Measurements from ENCODE around the gene SFT2D1.

Gene SFT2D1

GRCh38 chr6:166308769-166309589 is 33.4 kb downstream of the SFT2D1 start:
- in situ Hi-C loops (cut with MboI; ENCODE audit: low sequenced_read_pairs): no loop called here

- in situ Hi-C loops (cut with MboI; ENCODE audit: low sequenced_read_pairs): no loop called here
These were observed 34.1 kb downstream of the SFT2D1 start, which contains the start of gene PRR18 for GRCh38 chr6:166308033-166308768. TSS of gene PRR18 (minus strand) at chr6:166308392. CDS start at chr6:166308142, 250 bp downstream.

- in situ Hi-C loops (cut with MboI; ENCODE audit: low sequenced_read_pairs): no loop called here
These were observed 35.0 kb downstream of the SFT2D1 start for GRCh38 chr6:166307082-166308032.

GRCh38 chr6:166306378-166307081 is 35.8 kb downstream of the SFT2D1 start:
- in situ Hi-C loops (cut with MboI; ENCODE audit: low sequenced_read_pairs): no loop called here

GRCh38 chr6:166305562-166306117 is 36.7 kb downstream of the SFT2D1 start:
- in situ Hi-C loops (cut with MboI; ENCODE audit: low sequenced_read_pairs): no loop called here

GRCh38 chr6:166304106-166304505 is 38.2 kb downstream of the SFT2D1 start:
- in situ Hi-C loops (cut with MboI; ENCODE audit: low sequenced_read_pairs): no loop called here

- in situ Hi-C loops (cut with MboI; ENCODE audit: low sequenced_read_pairs): no loop called here
These were observed 40.5 kb downstream of the SFT2D1 start for GRCh38 chr6:166301611-166302529.

- in situ Hi-C loops (cut with MboI; ENCODE audit: low sequenced_read_pairs): no loop called here
These were observed 41.9 kb downstream of the SFT2D1 start for GRCh38 chr6:166300357-166300987.

- in situ Hi-C loops (cut with MboI; ENCODE audit: low sequenced_read_pairs): no loop called here
These were observed 44.7 kb downstream of the SFT2D1 start for GRCh38 chr6:166297606-166298005.

GRCh38 chr6:166296035-166296883 is 46.1 kb downstream of the SFT2D1 start:
- in situ Hi-C loops (cut with MboI; ENCODE audit: low sequenced_read_pairs): no loop called here

GRCh38 chr6:166293731-166294584 is 48.4 kb downstream of the SFT2D1 start:
- in situ Hi-C loops (cut with MboI; ENCODE audit: low sequenced_read_pairs): no loop called here

- in situ Hi-C loops (cut with MboI; ENCODE audit: low sequenced_read_pairs): no loop called here
These were observed 52.9 kb downstream of the SFT2D1 start for GRCh38 chr6:166289207-166290060.

GRCh38 chr6:166286839-166287271 is 55.5 kb downstream of the SFT2D1 start:
- in situ Hi-C loops (cut with MboI; ENCODE audit: low sequenced_read_pairs): no loop called here

GRCh38 chr6:166285233-166285632 is 57.1 kb downstream of the SFT2D1 start:
- in situ Hi-C loops (cut with MboI; ENCODE audit: low sequenced_read_pairs): no loop called here

GRCh38 chr6:166284640-166285039 is 57.7 kb downstream of the SFT2D1 start:
- in situ Hi-C loops (cut with MboI; ENCODE audit: low sequenced_read_pairs): no loop called here

Measured in hTERT RPE-1 (cell line).